ENCODE measurements around the gene GMPPA.

The GMPPA gene

GRCh38 chr2:219498280-219499057, at the start of gene GMPPA:
Gene GMPPA, plus strand, starts transcription at chr2:219498891. Its CDS starts 1,085 bp downstream, at chr2:219499976.
- peak; percentile 90 for DNase-seq

- no peak for DNase-seq
Measured at GRCh38 chr2:219449609-219450008, 49.1 kb upstream of the GMPPA start.

GRCh38 chr2:219451661-219452360, 46.9 kb upstream of the GMPPA start:
- no peak for DNase-seq

DNA sequence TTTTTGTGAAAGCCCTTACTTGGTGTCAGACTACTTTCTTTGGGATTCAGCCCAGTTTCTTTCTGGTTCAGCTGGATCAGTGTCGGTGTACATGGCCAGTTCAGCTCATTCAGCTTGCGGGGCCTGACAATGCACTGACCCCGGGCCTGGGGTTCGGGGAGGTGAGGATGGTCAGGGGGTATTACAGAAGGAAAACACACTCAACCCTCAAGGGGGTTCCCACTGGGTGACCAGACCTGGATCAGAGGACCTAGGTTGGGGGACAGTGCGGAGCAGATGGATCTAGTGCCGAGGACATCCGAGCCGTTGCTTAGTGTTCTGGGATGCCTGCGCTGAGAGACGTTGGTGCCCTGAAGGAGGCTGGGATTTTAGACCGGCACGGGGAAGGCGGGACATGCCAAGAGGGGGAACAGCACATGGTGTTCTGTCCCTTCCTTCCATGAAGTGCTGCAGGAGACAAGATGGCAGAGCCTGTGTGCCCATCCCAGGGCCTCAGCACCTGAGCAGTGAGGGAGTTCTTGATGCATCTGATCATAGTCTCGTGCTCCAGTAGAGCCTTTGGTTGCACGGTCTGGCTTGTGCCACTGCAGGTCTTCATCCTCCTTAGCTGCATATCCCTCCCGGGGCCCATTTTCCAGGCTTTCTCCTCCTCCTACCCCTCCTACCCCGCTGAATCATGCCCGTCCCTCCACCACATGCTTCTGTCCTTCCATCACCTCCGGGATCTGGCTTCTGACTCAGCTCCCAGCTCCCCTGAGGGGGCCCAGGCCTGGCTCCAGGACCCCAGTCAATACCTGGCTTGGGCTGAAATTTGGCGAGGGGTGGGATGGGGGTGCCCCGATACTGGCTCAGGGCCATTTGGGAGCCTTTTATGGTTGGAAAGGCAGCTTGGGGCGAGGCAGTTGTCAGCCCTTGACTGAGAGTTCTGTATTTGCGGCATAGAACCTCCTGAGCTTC, 46.1 kb upstream of the GMPPA start:
- DNase-seq, result no peak

DNA sequence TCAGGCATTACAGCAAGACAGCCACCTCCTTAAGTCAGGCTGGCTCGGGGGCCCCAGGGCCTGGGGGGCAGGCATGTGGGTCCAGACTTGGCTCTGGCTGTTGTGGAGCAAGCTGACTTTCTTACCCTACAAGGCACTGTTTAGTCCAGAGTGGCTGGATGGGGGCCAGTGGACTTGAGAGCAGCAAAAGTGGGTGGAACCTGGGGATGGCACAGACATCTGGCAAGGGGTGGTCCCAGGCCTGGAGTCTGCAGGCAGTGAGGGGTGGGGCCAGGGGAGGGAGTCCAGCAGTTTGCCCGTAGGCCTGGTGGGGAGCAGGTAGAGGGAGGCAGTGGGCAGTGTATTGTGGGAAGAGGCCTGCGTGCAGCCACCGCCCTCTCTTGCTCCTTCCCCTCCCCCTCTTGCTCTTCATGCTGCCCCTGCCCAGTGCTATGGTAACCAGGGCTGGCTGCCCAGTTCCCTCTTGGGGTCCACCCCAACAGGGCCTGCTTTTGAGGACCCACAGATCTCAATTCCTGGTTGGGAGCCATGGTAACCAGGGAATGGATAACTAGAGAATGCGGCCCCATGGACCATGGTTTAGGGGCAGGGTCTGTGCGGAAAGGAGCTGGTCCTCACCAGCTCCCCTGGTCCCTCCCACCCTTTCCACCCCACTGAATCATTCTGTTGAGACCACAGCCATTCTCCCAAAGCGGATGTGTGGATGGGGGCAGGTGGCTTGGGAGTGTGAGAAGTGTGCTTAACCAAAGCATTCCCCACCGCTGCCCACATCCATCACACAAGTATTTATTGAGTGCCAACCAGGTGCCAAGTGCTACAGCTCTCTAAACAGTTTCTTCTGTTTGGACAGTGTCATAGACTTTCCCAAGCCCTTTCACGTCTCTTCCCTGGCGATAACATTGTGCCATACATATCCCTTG, 44.8 kb upstream of the GMPPA start:
- DNase-seq, result no peak

DNA sequence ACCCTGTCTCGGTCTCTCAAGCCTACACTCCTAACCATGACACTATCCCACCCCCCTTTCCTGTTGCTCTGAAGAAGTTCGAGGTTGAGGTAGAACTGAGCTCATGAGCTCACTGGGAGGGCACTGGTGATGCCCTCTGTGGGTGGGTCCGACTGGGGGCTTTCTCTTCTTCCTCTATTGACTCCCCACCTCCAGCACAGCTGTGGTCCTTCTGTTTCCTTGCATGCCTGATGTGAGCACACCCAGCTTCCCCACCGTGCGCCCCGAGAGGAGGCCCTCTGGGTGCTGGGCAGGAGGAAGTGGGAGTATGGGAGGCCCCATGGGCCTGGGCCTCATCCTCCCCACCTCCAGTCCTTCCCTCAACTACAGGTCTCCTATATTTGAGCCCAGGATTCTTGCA, 43.1 kb upstream of the GMPPA start:
- DNase-seq, result no peak

- DNase-seq, result no peak
Measured at GRCh38 chr2:219457784-219458369, 40.8 kb upstream of the GMPPA start.

DNA sequence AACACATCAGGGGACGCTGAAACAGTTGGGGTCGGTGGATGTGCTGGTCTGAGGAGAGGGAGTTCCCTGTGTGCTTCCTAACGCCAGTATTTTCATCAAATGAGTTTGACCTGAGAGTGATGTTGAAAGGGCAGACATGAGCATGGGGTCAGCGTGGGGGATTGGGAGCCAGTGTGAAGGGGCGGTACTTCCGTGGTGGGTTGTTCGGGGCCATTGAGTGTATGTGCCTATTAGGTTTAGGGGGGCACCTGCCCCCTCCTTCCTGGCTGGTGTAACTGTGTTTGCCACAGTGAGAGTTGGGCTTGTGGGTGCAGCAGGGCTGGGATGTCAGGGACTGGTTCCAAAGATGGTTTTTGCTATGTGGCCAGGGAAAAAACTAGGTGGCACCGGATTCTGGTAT, 39.7 kb upstream of the GMPPA start:
- no peak for DNase-seq

DNA sequence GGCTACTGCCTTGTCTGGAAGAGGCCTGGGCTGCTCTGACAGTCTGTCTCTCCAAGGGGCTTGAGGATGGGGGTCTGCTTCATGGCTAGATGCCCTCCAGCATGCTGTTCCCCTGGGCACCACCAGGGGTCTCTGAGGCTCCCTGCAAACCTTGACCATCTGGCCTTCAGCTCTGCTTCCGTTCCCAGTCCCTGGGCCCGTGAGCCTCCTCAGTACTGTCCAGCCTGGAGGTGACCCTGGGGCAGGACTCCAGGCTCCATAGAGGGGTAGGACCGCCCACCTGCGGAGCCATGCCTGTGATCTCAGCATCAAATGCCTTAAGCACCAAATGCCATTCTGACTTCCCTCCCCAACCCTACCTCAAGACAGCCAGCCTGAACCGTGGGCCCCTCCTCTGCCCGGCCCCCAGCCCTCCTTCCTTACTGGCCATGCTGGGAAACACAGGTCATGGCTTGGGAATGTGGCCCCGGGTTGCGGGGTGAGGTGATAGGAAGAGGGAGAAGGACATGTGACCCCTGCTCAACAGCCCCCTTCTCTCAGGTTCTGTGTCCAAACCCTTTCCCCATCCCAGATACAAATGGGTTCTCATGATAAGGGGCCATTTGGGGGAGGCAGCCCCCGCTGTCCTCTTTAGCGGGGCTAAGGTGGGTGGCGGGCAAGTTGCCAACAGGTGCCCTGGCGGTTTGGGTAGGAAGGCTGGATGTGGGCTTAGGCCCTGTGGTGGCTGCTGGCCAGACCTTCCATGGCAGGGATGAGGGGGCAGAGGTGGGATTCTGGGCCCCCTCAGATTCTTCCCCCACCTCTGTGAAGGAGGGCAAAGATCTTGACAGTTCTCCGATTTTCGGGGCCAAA, 39.0 kb upstream of the GMPPA start:
- DNase-seq, result peak; percentile 11

GRCh38 chr2:219460424-219460926, 38.2 kb upstream of the GMPPA start:
- no peak for DNase-seq

- DNase-seq, result no peak
Measured at GRCh38 chr2:219461047-219461514, 37.6 kb upstream of the GMPPA start.

- DNase-seq, result no peak
Measured at GRCh38 chr2:219461669-219462068, 37.0 kb upstream of the GMPPA start.

DNA sequence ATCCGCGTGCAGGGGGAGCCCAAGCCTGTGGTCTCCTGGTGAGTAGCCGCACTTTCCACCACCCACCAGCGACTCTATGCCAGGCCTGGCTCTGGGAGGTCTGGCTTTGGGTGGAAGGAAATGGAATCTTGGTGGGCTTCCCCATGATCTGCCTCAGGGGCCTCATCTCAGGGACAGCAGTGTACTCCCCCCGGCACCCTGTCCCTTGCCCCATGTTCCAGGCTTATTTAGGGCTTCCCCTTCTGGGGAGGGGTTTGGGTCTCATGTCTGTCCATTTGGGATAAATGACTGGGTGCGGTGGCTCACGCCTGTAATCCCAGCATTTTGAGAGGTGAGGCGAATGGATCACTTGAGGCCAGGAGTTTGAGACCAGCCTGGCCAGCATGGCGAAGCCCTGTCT, 36.3 kb upstream of the GMPPA start:
- DNase-seq, result no peak

DNA sequence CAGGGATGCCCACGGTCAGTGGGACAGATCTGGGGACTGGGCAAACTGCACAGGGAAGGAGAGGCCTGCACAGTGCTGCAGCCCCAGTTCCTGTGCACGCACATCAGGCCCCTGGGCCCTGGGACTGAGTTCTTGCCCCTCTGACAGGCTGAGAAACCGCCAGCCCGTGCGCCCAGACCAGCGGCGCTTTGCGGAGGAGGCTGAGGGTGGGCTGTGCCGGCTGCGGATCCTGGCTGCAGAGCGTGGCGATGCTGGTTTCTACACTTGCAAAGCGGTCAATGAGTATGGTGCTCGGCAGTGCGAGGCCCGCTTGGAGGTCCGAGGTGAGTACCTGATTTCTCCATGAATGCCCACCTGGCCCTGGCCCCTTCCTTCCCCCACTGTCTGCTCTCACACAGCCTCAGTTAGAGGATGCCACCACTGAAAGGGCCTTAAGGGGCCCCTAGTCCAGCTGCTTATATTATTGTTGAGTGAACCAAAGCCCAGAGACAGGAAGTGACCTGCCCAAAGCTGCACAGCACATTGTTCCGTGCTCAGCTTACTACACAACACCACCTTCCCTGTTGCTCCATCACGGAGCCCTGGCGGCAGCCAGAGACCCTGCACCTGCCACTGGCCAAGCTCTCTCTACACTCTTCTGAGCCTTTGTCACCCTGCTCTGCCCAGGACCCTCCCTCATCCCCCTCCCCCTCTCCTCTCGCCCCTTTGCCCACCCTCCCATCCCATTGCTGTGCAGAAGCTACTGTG, 34.2 kb upstream of the GMPPA start:
- no peak for DNase-seq

GRCh38 chr2:219465659-219466561, 32.8 kb upstream of the GMPPA start:
- DNase-seq, result no peak

DNA sequence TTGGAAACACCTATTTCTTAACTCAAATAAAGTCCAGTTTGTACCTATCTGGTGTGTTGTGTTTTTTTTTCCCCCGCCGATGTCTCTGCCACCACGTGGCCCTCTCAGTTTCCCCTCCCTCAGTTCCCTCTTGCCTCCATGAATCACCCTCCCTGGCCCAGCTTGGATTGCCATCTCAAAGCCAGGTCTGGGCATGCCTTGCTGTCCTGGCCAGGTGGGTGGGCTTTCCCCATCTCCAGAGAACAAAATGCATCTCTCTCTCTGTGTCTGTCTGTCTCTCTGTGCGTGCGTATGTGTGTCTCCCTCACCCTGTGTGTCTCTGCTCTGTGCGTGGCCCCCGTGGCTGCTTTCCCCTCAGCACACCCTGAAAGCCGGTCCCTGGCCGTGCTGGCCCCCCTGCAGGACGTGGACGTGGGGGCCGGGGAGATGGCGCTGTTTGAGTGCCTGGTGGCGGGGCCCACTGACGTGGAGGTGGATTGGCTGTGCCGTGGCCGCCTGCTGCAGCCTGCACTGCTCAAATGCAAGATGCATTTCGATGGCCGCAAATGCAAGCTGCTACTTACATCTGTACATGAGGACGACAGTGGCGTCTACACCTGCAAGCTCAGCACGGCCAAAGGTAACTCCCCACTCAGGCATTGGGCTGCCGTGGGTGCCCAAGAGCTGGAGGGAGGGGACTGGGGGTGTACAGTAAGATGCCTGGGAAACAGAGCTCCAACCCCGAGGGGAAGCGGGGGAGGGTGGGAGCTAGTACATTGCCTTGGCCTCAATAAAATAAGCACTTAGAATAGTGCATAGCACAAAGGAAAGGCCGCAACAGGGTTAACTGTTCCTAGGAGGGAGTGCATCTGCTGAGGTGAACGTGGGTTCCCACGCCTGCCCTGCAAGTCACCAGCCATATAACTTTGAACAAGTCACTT, 31.6 kb upstream of the GMPPA start:
- no peak for DNase-seq

- DNase-seq, result no peak
Measured at GRCh38 chr2:219467736-219468075, 31.0 kb upstream of the GMPPA start.
